A673 (cell line): ENCODE results near the gene INSR.

ENCODE experiments used
- CTCF ChIP-seq: fragments of 300-800, 200-600 bp; sonication (generic); conservative IDR thresholded peaks from 2 replicates; pipeline ENCODE4 v1.5.1; 2017; ENCODE audit warnings: low read depth, mild to moderate bottlenecking, antibody characterized with exemption, low read length, moderate library complexity, mixed read lengths
- EZH2 ChIP-seq: fragments of 200-600 bp; sonication (generic); IDR thresholded peaks from 2 replicates; pipeline ENCODE4 v1.6.1; 2017; ENCODE audit warnings: borderline replicate concordance, low read depth, mild to moderate bottlenecking, mixed read lengths, antibody characterized with exemption, low read length; ENCODE audit not compliant: poor library complexity, severe bottlenecking

GRCh38 chr19:7132054-7132453 lies 162.2 kb downstream of the INSR start:
- TF ChIP-seq EZH2 (no peak), CTCF (no peak)
